Jurkat, Clone E6-1 (cell line): ENCODE data around the gene HSD3B7.

Source experiments
- DNase-seq: peaks from one replicate; pipeline ENCODE4 v3.0.0-alpha.2; 2011; ENCODE audit warnings: low read depth, low spot score
- H3K4me3 ChIP-seq: 2 replicates; pipeline ENCODE4 v1.5.1; 2011; ENCODE audit warnings: mild to moderate bottlenecking, low read length, control low read depth, moderate library complexity

HSD3B7 gene

GRCh38 chr16:30980023-30980371 is 5.0 kb upstream of the HSD3B7 start:
- DNase-seq = no peak
- H3K4me3 ChIP-seq = no peak overlapping the region

DNA sequence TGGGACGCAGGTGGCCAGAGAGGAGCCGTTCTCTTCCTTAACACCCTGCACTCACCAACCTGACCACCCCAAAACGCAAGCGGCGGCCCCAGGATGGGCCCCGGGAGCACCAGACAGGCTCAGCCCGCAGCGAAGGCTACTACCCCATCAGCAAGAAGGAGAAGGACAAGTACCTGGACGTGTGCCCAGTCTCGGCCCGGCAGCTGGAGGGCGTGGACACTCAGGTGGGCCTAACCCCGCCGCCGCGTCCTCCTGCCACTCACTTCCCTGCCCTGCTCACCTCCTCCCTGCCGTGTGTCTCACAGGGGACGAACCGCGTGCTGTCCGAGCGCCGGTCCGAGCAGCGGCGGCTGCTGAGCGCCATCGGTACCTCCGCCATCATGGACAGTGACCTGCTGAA is 4.6 kb upstream of the HSD3B7 start:
- no peak for DNase-seq
- H3K4me3 ChIP-seq = no peak overlapping the region

DNA sequence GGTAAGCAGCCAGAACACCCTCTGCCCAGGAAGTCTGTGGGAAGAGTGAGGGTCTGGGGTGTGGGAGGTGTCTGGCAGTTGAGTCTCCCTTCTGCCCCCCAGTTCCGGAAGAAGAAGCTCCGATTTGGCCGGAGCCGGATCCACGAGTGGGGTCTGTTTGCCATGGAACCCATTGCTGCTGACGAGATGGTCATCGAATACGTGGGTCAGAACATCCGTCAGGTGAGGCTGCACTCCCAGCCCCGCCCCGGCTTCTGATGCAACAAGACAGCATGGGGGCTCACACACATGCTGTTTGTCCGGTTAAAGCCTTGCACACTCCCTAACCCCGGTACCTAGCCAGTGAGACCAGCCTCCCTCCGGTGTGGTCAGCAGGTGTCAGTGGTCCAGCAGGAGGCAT is 4.0 kb upstream of the HSD3B7 start:
- H3K4me3 ChIP-seq = no peak overlapping the region
- DNase-seq = no peak

GRCh38 chr16:30982548-30983288 is 2.3 kb upstream of the HSD3B7 start:
- H3K4me3 ChIP-seq = no peak overlapping the region
- DNase-seq = no peak

GRCh38 chr16:30983289-30983889 is 1.6 kb upstream of the HSD3B7 start:
- H3K4me3 ChIP-seq = no peak overlapping the region
- DNase-seq = no peak

DNA sequence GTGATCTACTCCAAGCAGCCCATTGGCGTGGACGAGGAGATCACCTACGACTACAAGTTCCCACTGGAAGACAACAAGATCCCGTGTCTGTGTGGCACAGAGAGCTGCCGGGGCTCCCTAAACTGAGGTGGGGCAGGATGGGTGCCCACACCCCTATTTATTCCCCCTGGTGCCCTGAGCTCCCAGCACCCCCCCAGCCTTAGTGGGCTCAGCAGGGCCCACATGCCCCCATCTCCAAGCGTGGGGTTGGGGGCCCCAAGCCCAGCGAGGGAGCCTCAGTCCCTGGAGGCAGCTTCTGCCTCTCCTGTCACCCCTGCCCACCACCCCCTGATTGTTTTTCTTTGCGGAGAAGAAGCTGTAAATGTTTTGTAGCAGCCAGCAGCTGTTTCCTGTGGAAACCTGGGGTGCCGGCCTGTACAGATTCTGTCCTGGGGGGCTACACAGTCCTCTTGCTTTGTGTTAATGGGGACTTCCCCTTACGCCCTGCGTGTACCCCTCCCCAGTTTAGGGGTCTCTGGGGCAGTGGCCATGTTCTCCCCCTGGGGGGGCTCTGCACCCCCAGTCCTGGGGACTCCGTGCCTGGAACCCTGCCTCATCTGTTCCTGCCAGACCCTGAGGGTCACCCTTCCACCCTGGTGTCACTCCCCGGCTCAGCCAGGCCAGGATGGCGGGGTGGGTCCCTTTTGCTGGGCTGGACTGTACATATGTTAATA is 953 bp upstream of the HSD3B7 start:
- no peak for DNase-seq
- no peak overlapping the region for H3K4me3 ChIP-seq

DNA sequence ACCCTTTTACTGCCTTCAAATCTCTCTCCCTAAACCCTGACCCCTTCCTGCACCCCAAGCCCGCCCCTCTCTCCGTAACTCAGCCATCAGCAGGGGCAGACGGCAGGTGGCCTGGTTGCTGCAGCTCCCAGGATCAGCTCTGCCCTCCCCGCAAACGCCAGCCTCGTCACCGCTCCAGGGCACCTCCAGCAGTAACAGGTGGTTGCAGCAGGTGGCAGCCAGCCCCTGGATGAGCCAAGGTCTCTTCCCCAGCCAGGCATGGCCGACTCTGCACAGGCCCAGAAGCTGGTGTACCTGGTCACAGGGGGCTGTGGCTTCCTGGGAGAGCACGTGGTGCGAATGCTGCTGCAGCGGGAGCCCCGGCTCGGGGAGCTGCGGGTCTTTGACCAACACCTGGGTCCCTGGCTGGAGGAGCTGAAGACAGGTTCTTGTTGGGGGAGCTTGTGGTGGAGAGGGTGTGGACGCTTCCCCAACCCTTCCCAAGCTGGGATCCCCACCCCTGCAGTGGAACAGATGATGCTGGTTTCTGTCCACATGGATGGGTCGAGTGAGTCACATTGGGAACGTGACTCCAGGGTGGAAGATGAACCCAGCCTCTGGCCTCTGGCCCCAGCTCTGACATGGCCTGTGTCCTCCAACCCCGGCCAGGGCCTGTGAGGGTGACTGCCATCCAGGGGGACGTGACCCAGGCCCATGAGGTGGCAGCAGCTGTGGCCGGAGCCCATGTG is 558 bp downstream of the HSD3B7 start:
- no peak overlapping the region for H3K4me3 ChIP-seq
- DNase-seq = no peak

DNA sequence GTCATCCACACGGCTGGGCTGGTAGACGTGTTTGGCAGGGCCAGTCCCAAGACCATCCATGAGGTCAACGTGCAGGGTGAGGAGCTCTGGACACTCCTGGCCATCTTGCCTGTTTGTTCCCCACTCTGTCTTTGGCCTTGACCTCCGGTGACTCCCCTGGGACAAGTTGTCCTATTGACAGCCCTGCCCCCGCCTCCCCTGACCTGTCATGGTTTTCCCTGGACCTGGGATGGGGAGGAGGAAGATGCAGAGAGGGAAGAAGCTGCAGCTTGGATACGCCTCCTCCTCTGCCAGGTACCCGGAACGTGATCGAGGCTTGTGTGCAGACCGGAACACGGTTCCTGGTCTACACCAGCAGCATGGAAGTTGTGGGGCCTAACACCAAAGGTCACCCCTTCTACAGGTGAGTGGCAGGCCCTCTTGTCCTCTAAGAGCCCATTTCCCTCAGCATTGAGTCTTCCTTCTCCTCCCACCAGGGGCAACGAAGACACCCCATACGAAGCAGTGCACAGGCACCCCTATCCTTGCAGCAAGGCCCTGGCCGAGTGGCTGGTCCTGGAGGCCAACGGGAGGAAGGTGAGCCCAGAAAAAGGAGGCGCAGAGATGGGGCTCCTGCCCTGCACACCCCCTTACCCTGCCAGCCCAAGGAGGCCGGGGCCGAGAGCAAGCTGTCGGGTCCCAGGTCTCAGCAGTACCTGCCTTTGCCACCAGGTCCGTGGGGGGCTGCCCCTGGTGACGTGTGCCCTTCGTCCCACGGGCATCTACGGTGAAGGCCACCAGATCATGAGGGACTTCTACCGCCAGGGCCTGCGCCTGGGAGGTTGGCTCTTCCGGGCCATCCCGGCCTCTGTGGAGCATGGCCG is 1.4 kb downstream of the HSD3B7 start:
- no peak overlapping the region for H3K4me3 ChIP-seq
- no peak for DNase-seq

DNA sequence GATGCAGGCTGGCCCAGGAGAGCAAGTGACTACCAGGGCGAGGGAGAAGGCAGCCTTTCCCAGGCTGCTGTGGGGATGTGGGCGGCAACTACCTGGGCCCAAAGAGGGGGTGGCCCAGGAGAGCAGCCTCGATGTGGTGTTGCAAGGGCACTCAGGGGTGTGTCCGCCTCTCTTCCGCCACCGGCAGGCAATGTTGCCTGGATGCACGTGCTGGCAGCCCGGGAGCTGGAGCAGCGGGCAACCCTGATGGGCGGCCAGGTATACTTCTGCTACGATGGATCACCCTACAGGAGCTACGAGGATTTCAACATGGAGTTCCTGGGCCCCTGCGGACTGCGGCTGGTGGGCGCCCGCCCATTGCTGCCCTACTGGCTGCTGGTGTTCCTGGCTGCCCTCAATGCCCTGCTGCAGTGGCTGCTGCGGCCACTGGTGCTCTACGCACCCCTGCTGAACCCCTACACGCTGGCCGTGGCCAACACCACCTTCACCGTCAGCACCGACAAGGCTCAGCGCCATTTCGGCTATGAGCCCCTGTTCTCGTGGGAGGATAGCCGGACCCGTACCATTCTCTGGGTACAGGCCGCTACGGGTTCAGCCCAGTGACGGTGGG is 2.7 kb downstream of the HSD3B7 start:
- no peak overlapping the region for H3K4me3 ChIP-seq
- DNase-seq = no peak

DNA sequence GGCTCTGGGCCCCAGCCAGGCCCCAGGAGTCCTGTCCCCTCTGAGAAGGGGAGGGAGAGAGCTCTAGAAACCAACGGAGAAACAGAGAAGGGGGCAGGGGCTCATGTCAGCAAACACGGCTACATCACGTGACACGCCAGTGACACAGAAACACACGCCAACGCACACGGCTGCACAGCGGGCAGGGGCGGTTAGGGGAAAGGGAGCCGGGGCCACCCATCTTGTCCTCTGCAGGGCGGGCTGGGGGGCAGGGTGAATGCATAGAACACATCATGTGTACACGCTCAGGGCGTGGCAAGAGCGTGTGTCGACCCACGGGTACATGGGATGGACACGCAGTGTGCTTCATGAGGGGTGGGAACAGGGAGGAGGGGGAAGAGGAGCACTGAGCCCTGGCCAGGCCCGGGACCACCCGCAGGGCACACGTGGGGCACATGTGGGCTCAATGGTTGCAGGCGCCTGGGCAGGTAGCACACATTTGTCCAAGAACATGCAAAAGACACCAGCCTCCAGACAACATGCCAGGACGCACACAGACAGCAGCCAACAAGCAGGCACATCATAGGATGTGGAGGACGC is 4.6 kb downstream of the HSD3B7 start:
- no peak for DNase-seq
- H3K4me3 ChIP-seq = no peak overlapping the region

DNA sequence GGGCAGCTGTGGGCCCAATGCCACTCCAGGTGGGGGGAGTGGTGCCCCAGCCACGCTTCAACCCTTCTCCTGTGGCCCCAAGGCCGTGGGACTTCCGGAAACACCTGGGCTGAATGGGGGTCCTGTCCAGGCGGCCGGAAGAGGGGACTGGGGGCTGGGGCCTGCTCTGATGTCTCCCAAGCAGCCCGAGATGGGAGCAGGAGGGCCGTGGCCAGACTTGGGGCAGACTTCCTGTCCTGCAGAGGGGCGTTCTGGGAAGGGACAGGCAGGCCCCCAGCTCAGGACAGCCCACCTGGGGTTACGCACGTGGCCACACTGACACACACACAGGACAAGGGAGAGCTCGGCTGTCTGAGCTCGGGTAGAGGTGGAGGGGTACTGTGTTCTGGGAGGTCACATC is 5.1 kb downstream of the HSD3B7 start:
- no peak overlapping the region for H3K4me3 ChIP-seq
- no peak for DNase-seq

DNA sequence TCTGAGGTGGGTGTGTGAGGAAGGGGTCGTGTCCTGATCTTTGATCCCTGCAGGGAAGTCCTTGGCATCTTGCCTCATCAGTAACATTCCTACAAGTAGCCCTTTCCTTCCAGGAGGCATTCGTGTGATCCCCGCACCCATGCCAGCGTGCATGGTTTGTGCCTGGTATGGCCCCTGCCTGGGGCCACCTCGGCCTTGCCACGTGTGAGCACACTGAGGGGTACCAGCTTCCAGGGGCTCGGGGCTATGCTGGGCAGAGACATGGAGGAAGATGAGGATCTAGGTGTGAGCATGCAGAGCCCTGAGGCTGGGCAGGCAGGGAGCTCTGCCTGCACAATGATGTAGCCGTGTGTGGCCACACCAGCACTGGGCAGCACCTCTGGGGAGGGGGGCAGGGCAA is 6.0 kb downstream of the HSD3B7 start:
- no peak overlapping the region for H3K4me3 ChIP-seq
- no peak for DNase-seq

- H3K4me3 ChIP-seq = no peak overlapping the region
- DNase-seq = no peak
These were observed 7.3 kb downstream of the HSD3B7 start for GRCh38 chr16:30992276-30992780.

- DNase-seq = no peak
- no peak overlapping the region for H3K4me3 ChIP-seq
These were observed 8.2 kb downstream of the HSD3B7 start for GRCh38 chr16:30992931-30993816.

- H3K4me3 ChIP-seq = no peak overlapping the region
- DNase-seq = no peak
These were observed 10.9 kb downstream of the HSD3B7 start for GRCh38 chr16:30995927-30996323.

DNA sequence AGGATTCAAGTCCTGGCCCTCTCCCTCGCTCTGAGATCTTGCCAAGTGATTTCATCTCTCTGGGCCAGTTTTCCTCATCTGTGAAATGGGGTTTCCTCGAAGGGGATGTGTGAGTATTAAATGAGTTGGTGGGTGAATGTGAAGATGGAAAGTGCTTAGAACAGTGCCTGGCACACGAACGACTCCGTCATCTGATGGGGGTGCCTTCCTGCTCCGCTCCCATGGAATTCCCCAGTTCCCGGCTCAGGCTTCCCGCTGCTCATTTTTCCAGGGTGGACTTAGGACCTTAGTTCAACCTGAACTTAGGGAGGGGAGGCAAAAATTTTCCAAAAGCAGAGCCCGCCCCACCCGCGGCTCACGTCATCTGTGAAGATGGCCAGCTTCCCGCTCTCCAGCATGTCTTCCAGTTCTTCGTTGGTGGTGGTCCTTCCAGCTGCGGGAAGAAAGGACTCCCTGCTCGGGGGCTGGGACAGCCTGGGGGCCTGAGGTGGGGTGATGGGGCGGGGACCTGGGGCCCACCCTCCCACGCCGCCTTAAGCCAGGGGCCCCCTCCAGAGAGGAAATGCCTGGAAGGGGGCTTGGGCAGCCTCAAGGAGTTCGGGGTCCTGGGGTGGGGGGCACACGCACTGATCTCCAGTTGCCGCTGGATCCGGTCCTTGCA is 11.4 kb downstream of the HSD3B7 start:
- H3K4me3 ChIP-seq = no peak overlapping the region
- no peak for DNase-seq
